LNCAP (cell line): Measurements from ENCODE around the gene ZC3H10.
A peak's percentile ranks its signal among the peaks of the same experiment; 100 is the strongest.

Experiments
- TF ChIP-seq, protein P1 (sequence below): fragments of 450-650 bp; IDR thresholded peaks from 2 replicates; pipeline ENCODE4 v1.5.1; 2017; ENCODE audit warnings: mild to moderate bottlenecking

Gene ZC3H10

GRCh38 chr12:56150563-56150962 is 32.5 kb downstream of the ZC3H10 start:
- TF ChIP-seq, protein P1, sequence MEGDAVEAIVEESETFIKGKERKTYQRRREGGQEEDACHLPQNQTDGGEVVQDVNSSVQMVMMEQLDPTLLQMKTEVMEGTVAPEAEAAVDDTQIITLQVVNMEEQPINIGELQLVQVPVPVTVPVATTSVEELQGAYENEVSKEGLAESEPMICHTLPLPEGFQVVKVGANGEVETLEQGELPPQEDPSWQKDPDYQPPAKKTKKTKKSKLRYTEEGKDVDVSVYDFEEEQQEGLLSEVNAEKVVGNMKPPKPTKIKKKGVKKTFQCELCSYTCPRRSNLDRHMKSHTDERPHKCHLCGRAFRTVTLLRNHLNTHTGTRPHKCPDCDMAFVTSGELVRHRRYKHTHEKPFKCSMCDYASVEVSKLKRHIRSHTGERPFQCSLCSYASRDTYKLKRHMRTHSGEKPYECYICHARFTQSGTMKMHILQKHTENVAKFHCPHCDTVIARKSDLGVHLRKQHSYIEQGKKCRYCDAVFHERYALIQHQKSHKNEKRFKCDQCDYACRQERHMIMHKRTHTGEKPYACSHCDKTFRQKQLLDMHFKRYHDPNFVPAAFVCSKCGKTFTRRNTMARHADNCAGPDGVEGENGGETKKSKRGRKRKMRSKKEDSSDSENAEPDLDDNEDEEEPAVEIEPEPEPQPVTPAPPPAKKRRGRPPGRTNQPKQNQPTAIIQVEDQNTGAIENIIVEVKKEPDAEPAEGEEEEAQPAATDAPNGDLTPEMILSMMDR: no peak

DNA sequence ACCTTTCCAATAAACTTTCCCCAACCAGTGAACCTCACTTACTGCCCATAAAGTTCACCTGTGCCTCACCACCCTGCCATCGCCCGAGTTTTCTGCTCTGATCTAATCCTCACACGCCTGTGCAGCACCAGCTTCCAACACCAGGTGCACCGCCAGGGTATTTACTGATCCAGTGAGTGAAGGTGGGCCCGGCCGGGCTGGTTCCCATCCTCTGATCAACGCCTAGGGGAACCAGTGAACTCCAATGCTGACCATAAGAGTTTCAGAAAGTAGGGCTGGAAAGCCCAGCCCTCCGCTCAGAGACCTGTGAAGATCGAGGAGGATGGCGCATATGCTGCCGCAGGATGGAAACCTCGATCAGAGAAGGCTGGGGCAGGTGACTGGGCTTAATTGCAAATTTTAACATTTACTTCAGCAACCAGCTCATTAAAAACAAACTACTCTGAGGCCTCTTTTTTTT is 33.6 kb downstream of the ZC3H10 start:
- TF ChIP-seq, protein P1: peak; percentile 39; the same call in 1 of the 2 replicates

- TF ChIP-seq, protein P1: no peak
Observed at GRCh38 chr12:56152132-56152755, 34.2 kb downstream of the ZC3H10 start, which contains the start of gene MYL6B. MYL6B (plus strand) TSS chr12:56152587; CDS start chr12:56153919, 1,332 bp downstream.

- TF ChIP-seq, protein P1: no peak
Observed at GRCh38 chr12:56152756-56153677, 35.0 kb downstream of the ZC3H10 start.

- TF ChIP-seq, protein P1: no peak
Observed at GRCh38 chr12:56153678-56154065, 35.6 kb downstream of the ZC3H10 start.

- TF ChIP-seq, protein P1: no peak
Observed at GRCh38 chr12:56154246-56154771, 36.2 kb downstream of the ZC3H10 start.

DNA sequence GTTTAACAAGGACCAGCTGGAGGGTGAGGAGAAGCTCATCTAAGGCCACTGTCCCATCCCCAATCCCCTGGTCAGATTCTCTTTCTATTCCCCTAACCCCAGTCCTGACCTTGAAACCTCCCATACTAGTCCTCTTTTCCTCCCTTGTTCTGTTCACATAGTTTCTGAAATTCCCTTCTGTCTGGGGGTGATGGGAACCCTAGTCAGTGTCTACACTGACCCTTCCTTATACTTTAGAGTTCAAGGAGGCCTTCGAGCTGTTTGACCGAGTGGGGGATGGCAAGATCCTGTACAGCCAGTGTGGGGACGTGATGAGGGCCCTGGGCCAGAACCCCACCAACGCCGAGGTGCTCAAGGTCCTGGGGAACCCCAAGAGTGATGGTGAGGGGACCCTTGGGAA is 36.8 kb downstream of the ZC3H10 start:
- TF ChIP-seq, protein P1: no peak
